GM12873 (cell line): ENCODE data around the gene SPDYE5.

Experiments
- CTCF ChIP-seq: IDR thresholded peaks from 2 replicates; pipeline ENCODE4 v1.5.1; 2012; ENCODE audit warnings: low read depth, mild to moderate bottlenecking, moderate library complexity, low read length, control low read depth; ENCODE audit not compliant: insufficient read depth; ENCODE audit errors: missing control alignments

SPDYE5 gene

GRCh38 chr7:75536491-75536890 is 44.4 kb downstream of the SPDYE5 start:
- TF ChIP-seq CTCF = no peak

- TF ChIP-seq CTCF = no peak
Measured at GRCh38 chr7:75536940-75537538, 44.9 kb downstream of the SPDYE5 start.

GRCh38 chr7:75537731-75538130 is 45.6 kb downstream of the SPDYE5 start:
- TF ChIP-seq CTCF = no peak

GRCh38 chr7:75546237-75547015 is 54.3 kb downstream of the SPDYE5 start:
- no peak for TF ChIP-seq CTCF
